HG03442 (cell line): ENCODE data around the gene BCL2.

Experiments used
- ATAC-seq: cut with Tn5 transposase; IDR thresholded peaks from one replicate; pipeline ENCODE4 v1.9.1; 2021; ENCODE audit warnings: mild to moderate bottlenecking, moderate library complexity; ENCODE audit not compliant: unreplicated experiment

The BCL2 gene

GRCh38 chr18:63329431-63330145 lies 10.0 kb upstream of the BCL2 start:
- ATAC-seq, result no peak

GRCh38 chr18:63326011-63326410 lies 6.4 kb upstream of the BCL2 start:
- ATAC-seq, result no peak

DNA sequence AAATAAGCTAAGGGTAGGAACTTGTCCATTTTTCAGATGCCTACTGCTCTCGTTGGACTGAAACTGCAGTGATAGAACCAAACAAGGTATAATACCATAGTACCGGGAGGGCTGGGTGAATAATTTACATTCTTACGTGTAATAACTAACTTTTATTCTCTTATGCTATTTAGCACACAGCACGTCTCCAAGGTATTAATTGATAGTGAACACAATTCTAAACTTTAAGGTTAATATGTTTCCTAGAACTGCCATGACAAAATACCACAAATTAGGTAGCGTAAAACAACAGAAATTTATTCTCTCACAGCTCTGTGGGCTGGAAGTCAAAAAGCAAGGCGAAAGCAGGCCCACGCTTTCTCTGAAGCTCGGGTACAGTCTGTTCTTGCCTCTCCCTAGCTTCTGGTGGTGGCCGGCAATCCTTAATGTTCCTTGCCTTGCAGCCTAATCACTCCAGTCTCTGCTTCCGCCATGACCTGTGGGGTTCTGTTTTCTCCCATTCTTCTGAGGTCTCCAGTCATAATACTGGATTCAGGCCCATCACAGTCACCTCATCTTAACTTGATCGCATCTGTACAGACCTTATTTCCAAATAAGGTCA lies 5.6 kb upstream of the BCL2 start:
- no peak for ATAC-seq

DNA sequence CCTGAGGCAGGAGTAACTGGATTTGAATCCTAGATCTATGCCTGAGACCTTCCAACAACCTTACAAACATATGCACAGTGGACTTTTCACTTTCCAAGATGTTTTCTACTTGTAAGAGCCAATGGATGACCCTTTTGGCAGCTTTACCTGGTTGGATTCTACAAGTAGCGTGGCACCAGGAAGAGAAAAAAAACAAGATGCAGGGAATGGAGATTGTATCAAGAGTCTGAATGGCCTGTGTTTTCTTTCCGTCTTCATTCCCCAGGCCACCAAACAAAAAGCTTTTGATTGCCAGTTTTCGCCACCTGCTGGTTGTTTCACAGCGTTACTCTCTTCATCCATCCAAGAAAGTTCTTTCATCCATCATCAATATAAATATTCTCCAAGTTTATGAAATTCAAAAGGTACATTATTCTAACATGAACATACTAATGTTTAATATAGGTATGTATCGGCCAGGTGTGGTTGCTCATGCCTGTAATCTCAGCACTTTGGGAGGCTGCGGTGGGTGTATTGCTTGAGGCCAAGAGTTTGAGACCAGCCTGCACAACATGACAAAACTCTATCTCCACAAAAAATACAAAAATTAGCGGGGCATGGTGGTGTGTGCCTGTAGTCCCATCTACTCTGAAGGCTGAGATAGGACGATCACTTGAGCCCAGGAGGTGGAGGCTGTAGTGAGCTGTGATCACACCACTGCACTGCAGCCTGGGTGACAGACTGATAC lies 3.5 kb upstream of the BCL2 start:
- no peak for ATAC-seq

DNA sequence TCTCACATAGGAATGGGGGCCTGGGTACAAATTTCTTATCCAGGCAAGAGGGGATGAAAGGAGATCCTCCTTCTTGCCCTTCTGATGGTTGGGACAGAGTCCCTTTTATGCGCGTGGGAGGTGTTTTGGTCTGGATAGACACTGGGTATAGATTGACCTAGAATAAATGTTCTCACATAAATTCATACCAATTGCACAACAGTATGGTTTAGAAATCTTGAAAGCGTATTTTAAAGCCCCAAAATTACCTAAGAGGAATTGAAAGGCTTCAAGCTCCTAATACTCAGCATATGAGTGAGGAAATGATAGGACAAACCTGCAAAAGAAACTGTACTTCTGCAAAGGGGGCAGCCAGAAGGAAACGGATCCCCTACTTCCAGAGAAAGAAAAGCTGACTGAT lies 2.6 kb upstream of the BCL2 start:
- no peak for ATAC-seq

- no peak for ATAC-seq
Observed at GRCh38 chr18:63321291-63321690, 1.7 kb upstream of the BCL2 start.

DNA sequence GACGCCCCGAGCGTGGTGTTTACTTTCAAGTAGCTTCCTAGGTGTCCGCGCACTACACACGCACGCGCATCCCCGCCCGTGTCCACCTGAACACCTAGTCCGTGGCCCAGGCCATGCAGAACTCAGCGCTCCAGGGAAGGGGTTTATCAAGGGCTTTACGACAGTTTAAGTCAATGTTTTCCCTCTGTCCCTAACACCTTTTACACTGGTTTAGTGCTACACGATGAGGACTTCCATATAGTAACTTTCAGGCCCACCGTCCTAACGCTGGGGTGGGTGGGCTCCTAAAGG lies 1.4 kb upstream of the BCL2 start:
- no peak for ATAC-seq

DNA sequence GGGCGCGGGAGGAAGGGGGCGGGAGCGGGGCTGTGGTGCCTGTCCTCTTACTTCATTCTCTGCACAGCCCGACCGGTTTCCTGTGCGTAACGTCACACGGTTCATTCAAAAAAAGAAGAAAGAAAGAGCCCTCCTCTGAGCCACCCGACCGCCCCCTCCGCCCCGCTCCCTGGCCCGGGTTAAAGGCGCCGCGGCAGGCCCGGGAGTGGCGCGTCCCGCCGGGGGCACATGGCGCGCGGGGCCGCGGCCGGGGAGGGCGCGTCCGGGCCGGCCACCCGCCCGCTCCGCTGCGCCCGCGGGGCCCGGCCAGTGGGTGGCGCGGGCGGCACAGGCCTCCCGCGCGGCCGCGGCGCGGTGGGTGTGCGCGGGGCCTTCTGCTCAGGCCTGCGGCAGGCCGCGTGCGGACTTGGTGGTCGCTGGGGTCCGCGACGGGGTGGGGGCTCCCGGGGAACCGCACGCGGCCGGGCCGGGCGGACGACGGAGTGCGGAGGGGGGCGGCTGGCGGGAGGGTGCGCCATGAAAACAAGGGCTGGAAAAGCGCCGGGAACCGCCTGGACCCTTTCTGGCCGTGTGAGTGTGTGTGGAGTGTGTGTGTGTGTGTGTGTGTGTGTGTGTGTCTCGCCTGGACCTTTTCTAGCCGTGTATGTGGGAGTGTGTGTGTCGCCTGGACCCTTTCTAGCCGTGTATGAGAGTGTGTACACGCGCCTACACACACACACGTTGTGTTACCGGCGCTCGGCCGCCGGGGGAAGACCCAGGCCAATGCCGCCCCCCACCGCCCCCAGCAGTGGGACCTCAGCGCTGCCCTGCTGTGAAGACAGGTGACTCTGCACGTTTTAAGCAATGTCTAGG lies 780 bp upstream of the BCL2 start:
- peak; percentile 52 for ATAC-seq

- ATAC-seq, result no peak
Observed at GRCh38 chr18:63318889-63319382, 633 bp downstream of the BCL2 start.

GRCh38 chr18:63317982-63318888 lies 1.3 kb downstream of the BCL2 start:
- peak; percentile 36 for ATAC-seq

GRCh38 chr18:63317556-63317946 lies 2.0 kb downstream of the BCL2 start:
- no peak for ATAC-seq

DNA sequence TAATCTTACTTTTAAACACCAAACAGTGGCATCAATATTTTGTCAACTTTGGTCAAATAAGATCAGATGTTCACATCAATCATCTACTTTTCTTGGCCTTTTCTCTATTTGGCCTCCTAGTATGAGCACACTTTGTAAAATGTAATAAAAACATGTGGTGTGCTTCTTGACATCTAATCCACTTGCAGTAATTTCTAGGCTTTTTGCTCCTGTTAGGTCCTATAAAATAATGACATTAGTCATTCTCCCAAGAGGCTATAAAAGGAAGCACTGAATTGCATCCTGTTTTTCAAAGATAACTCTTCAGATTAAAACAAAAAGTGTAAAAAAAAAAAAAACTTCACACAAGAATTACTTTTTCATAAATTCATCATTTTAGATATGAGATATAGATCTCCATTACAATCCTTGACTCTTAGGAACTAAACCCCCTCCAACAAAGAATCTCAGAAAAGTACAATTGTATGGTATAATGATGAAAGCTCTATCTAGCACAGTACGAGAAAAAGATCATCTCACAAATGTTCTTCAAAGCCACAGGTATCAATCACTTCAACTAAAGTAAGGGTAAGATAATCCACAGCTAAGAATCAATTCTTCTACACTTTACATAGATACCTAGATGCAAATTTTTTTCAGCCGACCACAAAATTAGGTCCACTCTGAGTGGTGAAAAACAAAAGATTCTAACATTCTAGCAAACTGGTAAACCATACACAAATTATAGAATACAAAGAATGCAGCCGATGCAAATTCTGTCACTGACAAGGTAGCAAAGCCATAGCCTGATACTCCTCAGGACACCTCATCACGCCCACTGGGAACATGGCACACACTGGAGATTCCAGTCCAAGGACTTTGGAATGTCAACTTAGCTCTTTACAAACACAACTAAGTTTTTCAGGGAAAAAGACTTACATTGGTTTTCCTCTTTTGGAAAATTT lies 2.7 kb downstream of the BCL2 start:
- no peak for ATAC-seq

GRCh38 chr18:63315876-63316275 lies 3.7 kb downstream of the BCL2 start:
- no peak for ATAC-seq

DNA sequence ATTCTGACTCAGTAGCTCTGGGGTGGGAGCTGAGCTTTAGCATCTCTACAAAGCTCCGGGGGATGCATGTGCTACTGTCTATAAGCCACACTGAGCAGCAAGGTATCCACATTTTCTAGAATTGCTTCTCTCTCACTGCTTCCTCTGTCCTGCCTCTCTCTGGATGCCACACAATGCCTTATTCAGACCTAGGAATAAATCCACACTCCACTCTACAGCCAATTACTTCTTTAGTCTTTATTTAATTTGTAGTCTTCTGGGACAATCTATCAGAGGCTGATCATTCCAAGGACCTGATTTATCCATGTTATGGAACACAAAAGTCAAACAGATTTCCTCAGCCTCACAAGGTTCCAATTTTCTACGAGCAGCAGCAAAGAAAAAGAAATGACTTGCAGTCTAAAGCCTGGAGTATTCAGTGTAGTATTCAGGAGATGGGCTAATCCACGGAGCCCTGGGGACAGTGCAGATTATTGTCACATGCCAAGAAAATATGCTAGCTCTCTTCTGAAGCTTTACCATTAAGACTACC lies 4.4 kb downstream of the BCL2 start:
- no peak for ATAC-seq

DNA sequence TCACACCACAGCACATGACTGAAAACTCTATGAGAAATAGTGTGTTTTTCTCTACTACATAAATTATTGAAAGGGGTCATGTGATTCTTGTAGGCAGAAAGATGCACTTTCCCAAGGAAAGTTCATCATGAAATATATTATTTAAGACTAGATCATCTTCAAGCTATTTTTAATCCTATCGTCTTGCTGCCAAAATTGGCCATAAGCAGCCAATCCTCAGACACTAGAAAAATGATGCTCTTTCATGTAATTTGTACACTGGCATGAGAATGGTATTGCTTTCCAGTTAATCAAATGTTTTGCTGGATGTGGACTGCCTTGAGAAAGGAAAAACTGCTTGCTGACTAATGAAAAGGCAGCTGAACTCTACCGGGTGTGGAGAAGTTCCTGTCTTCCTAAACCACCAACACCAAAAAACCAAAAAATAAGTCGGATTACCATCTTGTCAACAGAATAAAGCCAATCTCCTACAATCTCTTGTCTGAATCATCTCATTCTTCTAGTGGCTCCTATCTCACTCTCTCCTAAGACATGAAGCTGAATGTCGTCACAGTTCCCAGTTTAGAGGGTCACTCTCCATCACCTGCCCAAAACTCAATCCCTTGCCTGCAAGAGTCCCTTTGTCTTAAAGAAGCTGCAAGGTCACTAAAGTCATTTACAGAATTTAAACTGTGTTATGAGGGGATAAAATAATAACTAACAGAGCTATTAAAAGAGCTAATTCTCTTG lies 5.3 kb downstream of the BCL2 start:
- no peak for ATAC-seq

GRCh38 chr18:63313396-63313917 lies 6.1 kb downstream of the BCL2 start:
- ATAC-seq, result no peak

GRCh38 chr18:63312737-63313395 lies 6.7 kb downstream of the BCL2 start:
- ATAC-seq, result peak; percentile 26
